ENCODE results near the gene WDHD1. TPM values are rescaled to one million over a fixed set of nuclear protein-coding genes. Genes with fewer than 3 reads are reported as not detected.

The WDHD1 gene
- total and polyA plus RNA-seq, 2 of the 4 experiments (the other 2 are of a cell fraction) = 4.4 to 13.1 TPM

DNA sequence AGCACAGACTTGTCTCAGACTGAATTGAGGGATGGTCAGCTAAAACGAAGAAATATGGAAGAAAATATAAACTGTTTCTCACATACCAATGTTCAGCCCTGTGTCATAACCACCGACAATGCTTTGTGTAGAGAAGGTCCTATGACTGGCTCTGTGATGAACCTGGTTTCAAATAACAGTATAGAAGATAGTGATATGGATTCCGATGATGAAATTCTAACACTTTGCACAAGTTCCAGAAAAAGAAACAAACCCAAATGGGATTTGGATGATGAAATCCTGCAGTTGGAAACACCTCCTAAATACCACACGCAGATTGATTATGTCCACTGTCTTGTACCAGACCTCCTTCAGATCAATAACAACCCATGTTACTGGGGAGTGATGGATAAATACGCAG lies 16.6 kb upstream of the WDHD1 start:
- Histone ChIP-seq H3K36me3 (ENCODE audit: control insufficient read depth, insufficient read depth, low read length) (peaks cover 12% of the 10 kb centered on the region), H2AFZ (replicated peaks; ENCODE audit: low read length, poor library complexity) (no peak overlapping the region), H4K91ac (ENCODE audit: insufficient read depth, low read depth, low read length) (no peak overlapping the region), H2AK5ac (ENCODE audit: low read depth, low read length) (no peak overlapping the region), H3K79me1 (ENCODE audit: low read depth in 1 of 2, low read length in 2 of 2) (peaks cover 3 to 23% of the 10 kb centered on the region in 2 experiments; a peak in 3 of 4 replicates), H3K4me1 (ENCODE audit: control insufficient read depth, insufficient read depth, low read length) (peaks cover 6% of the 10 kb centered on the region), H2AK9ac (replicated peaks; ENCODE audit: low read depth, low read length, poor library complexity) (no peak overlapping the region), H3K9me3 (ENCODE audit: control insufficient read depth, insufficient read depth, low read length) (no peaks in the 10 kb centered on the region), H3K4me3 (ENCODE audit: insufficient read depth, low read depth, low read length) (no peak overlapping the region), H3K9me1 (ENCODE audit: insufficient read depth, low read length) (no peaks in the 10 kb centered on the region), H3K9ac (ENCODE audit: low read depth, low read length) (no peak overlapping the region), H4K8ac (ENCODE audit: low read depth in 2 of 2, low read length in 2 of 2) (no peak overlapping the region), H2BK120ac (ENCODE audit: low read depth, low read length) (no peak overlapping the region), H3K4ac (ENCODE audit: low read depth, low read length) (no peak overlapping the region), H3K23ac (ENCODE audit: low read depth, low read length) (no peak overlapping the region), H3K27ac (ENCODE audit: insufficient read depth, low read length) (peak overlapping the region; percentile 61; the same call in 1 of the 2 replicates), H2BK15ac (ENCODE audit: low read depth, low read length) (no peak overlapping the region), H3K18ac (ENCODE audit: low read depth, low read length) (peak overlapping the region; percentile 56; the same call in 1 of the 2 replicates), H3K4me2 (ENCODE audit: low read depth, low read length) (peak overlapping the region; percentile 49; the same call in 1 of the 2 replicates), H4K20me1 (ENCODE audit: insufficient read depth, low read length) (no peaks in the 10 kb centered on the region), H4K5ac (ENCODE audit: low read depth, low read length) (no peak overlapping the region), H2BK5ac (ENCODE audit: low read depth, low read length, poor library complexity, severe bottlenecking) (peak overlapping the region; percentile 80), H2BK20ac (ENCODE audit: low read depth, low read length) (no peak overlapping the region), H3K27me3 (ENCODE audit: control insufficient read depth, insufficient read depth, low read length) (no peaks in the 10 kb centered on the region), H3K56ac (ENCODE audit: extremely low read depth, insufficient read depth, low read length) (no peak overlapping the region), H3K14ac (replicated peaks; ENCODE audit: low read depth, low read length) (no peak overlapping the region)
- in situ Hi-C loops (cut with MboI; ENCODE audit: low sequenced_read_pairs) = no loop called here
- WGBS, 2 experiments (ENCODE audit: extremely low coverage in 2 of 2, insufficient read length in 1 of 2) = no CpG with 5 or more reads among the region's 5 CpGs
- dilution Hi-C loops (cut with HindIII; ENCODE audit: low sequenced_read_pairs, unreplicated experiment) = no loop called here
- POLR2A ChIA-PET (ENCODE audit: unreplicated experiment) = no interaction called here
- BruUV-seq (replicated peaks) = no TSS peak
- DNase-seq (peak; percentile 65), ATAC-seq (ENCODE audit: low read depth) (peak; percentile 75)
- CTCF ChIA-PET = interaction anchor here (2.5 kb wide), 1 partner anchor 8 kb away, joined by 11 read pairs; the partner anchor contains the start of gene MAPK1IP1L
- intact Hi-C loops (cut with micrococcal nuclease) = loop anchor here (2.0 kb wide), 1 partner anchor 17 kb away; the partner anchor contains the start of genes SOCS4 and WDHD1
- no peak for TF ChIP-seq USF2 (IDR thresholded peaks at IDR 0.05; ENCODE audit: low read depth, low read length)
- peak; percentile 59 for TF ChIP-seq CEBPB (IDR thresholded peaks at IDR 0.05; ENCODE audit: low read depth, low read length)
- TF ChIP-seq, protein P1, sequence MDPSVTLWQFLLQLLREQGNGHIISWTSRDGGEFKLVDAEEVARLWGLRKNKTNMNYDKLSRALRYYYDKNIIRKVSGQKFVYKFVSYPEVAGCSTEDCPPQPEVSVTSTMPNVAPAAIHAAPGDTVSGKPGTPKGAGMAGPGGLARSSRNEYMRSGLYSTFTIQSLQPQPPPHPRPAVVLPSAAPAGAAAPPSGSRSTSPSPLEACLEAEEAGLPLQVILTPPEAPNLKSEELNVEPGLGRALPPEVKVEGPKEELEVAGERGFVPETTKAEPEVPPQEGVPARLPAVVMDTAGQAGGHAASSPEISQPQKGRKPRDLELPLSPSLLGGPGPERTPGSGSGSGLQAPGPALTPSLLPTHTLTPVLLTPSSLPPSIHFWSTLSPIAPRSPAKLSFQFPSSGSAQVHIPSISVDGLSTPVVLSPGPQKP (IDR thresholded peaks at IDR 0.05; ENCODE audit: borderline replicate concordance, low read depth, low read length) = no peak
- no peak for TF ChIP-seq FOS (IDR thresholded peaks at IDR 0.05; ENCODE audit: low read depth, low read length)
- TF ChIP-seq CHD1 (IDR thresholded peaks at IDR 0.05; ENCODE audit: low read depth, low read length) = no peak

Measured in IMR-90 (cell line).